SK-N-SH treated with all-trans-retinoic acid at 6 μM for 48 hours (cell line): ENCODE results near the gene MEA1.

ENCODE experiments used
- ATAC-seq: fragments of 200-7000 bp; cut with Tn5 transposase; 3 replicates; pipeline ENCODE4 v1.9.1; 2020; ENCODE audit warnings: mild to moderate bottlenecking, moderate library complexity
- BACH2 ChIP-seq: fragments of 250-450 bp; sonication (Bioruptor Pico); IDR thresholded peaks from 2 replicates; pipeline ENCODE4 v1.9.0; 2021; ENCODE audit warnings: mild to moderate bottlenecking, borderline replicate concordance
- CREB5 ChIP-seq: fragments of 250-450 bp; sonication (Bioruptor Pico); IDR thresholded peaks from 2 replicates; pipeline ENCODE4 v1.5.1; 2020; ENCODE audit warnings: low read depth, mild to moderate bottlenecking, moderate library complexity
- CSDC2 ChIP-seq: fragments of 250-450 bp; sonication (Bioruptor Pico); IDR thresholded peaks from 2 replicates; pipeline ENCODE4 v1.5.0; 2020; ENCODE audit warnings: mild to moderate bottlenecking, moderate library complexity
- ISL1 ChIP-seq: fragments of 250-450 bp; sonication (Bioruptor Pico); IDR thresholded peaks from 2 replicates; pipeline ENCODE4 v2.1.2; 2022; ENCODE audit warnings: mild to moderate bottlenecking, moderate library complexity
- OSR1 ChIP-seq: fragments of 250-450 bp; sonication (Bioruptor Pico); IDR thresholded peaks from 2 replicates; pipeline ENCODE4 v1.8.0; 2022; ENCODE audit warnings: moderate library complexity, mild to moderate bottlenecking, inconsistent platforms
- PPARA ChIP-seq: fragments of 250-450 bp; sonication (Bioruptor Pico); IDR thresholded peaks from 2 replicates; pipeline ENCODE4 v1.5.0; 2020; ENCODE audit warnings: mild to moderate bottlenecking, borderline replicate concordance
- RARB ChIP-seq: fragments of 250-450 bp; sonication (Bioruptor Pico); IDR thresholded peaks from 2 replicates; pipeline ENCODE4 v1.8.0; 2021; ENCODE audit warnings: mild to moderate bottlenecking, moderate library complexity
- SNAI2 ChIP-seq: fragments of 250-450 bp; sonication (Bioruptor Pico); IDR thresholded peaks from 2 replicates; pipeline ENCODE4 v1.5.0; 2020; ENCODE audit warnings: mild to moderate bottlenecking, moderate library complexity
- TCF4 ChIP-seq: fragments of 250-450 bp; sonication (Bioruptor Pico); IDR thresholded peaks from 2 replicates; pipeline ENCODE4 v1.8.0; 2021; ENCODE audit warnings: mild to moderate bottlenecking, moderate library complexity, borderline replicate concordance
- TOX ChIP-seq: fragments of 250-450 bp; sonication (Bioruptor Pico); IDR thresholded peaks from 2 replicates; pipeline ENCODE4 v1.8.0; 2021; ENCODE audit warnings: mild to moderate bottlenecking, moderate library complexity, borderline replicate concordance
- TSHZ2 ChIP-seq: fragments of 250-450 bp; sonication (Bioruptor Pico); IDR thresholded peaks from 2 replicates; pipeline ENCODE4 v1.5.0; 2020; ENCODE audit warnings: mild to moderate bottlenecking, moderate library complexity
- ZC3H10 ChIP-seq: fragments of 250-450 bp; sonication (Bioruptor Pico); IDR thresholded peaks from 2 replicates; pipeline ENCODE4 v1.5.1; 2021; ENCODE audit warnings: mild to moderate bottlenecking, moderate library complexity
- ZFP3 ChIP-seq: fragments of 250-450 bp; sonication (Bioruptor Pico); IDR thresholded peaks from 2 replicates; pipeline ENCODE4 v1.5.0; 2020; ENCODE audit warnings: mild to moderate bottlenecking, moderate library complexity
- ZFP30 ChIP-seq: fragments of 450-650 bp; formaldehyde crosslinking; IDR thresholded peaks from 2 replicates; pipeline ENCODE4 v1.5.0; 2022; ENCODE audit warnings: mild to moderate bottlenecking, moderate library complexity
- ZNF565 ChIP-seq: fragments of 450-650 bp; formaldehyde crosslinking; conservative IDR thresholded peaks from 2 replicates; pipeline ENCODE4 v1.5.0; 2020; ENCODE audit warnings: low read depth, mild to moderate bottlenecking, moderate library complexity
- ZNF8 ChIP-seq: fragments of 450-650 bp; formaldehyde crosslinking; IDR thresholded peaks from 2 replicates; pipeline ENCODE4 v1.5.0; 2020; ENCODE audit warnings: mild to moderate bottlenecking, moderate library complexity
- TF ChIP-seq, protein P1 (sequence below): fragments of 250-450 bp; sonication (Bioruptor Pico); IDR thresholded peaks from 2 replicates; pipeline ENCODE4 v1.5.1; 2021; ENCODE audit warnings: mild to moderate bottlenecking, moderate library complexity
- TF ChIP-seq, protein P2 (sequence below): fragments of 250-450 bp; sonication (Bioruptor Pico); IDR thresholded peaks from 2 replicates; pipeline ENCODE4 v1.8.0; 2020; ENCODE audit warnings: mild to moderate bottlenecking, moderate library complexity, borderline replicate concordance
- TF ChIP-seq, protein P3 (sequence below): fragments of 250-450 bp; sonication (Bioruptor Pico); IDR thresholded peaks from 2 replicates; pipeline ENCODE4 v1.8.0; 2021; ENCODE audit warnings: low read depth, mild to moderate bottlenecking, moderate library complexity, borderline replicate concordance

The MEA1 gene

DNA sequence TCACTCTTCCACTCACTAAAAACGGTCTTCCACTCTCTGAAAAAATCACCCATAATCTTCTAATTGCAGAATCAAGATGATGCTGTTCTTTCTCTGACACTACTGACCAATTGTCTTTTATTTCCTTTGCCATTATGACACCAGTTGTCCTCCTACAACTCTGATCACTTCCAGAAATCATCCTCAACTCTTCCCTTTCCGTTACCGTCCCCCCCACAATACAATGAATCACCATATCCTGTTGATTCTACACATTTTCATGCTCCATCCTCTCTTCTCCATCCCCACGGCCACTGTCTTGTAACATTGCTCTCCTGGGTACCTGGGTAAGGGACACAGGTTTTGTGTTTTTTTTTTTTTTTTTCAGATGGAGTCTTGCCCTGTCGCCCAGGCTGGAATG lies 31.9 kb downstream of the MEA1 start:
- TF ChIP-seq OSR1 (CRISPR knock-in tag) (no peak), SNAI2 (CRISPR knock-in tag) (no peak), ZC3H10 (no peak), TOX (no peak), ZNF8 (no peak), ZFP3 (CRISPR knock-in tag) (no peak)
- no peak for ATAC-seq

DNA sequence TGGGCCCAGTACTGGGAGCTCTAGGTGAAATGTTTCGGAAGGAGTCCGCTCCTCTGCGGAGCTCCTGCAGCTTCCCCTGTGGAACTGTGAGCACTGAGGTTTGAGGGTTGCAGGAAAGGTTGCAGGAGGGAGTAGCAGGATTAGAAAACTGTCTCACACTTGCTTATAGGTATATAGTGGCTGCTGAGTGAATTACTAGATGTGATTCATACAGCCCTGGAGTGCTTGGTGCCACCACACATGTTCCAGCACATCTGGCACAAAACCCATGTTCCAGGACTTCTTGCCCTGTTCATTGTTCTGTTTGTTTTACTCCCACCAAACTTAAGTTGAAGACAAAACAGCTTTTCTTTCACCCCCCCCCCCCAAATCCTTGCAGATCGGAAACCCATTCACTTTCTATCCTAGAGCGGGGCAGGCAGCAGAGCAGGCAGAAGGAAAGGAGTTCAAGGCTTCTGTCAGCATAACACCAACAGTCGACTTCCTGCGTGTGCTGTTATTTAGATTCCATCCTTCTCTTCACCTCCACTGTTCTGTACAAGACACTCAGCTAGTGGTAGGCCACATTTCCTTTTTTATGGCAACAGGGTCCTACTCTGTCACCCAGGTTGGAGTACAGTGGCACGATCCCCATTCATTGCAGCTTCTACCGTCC lies 34.1 kb downstream of the MEA1 start:
- TF ChIP-seq OSR1 (CRISPR knock-in tag): no peak
- TF ChIP-seq, all 23 proteins: peak for 0
- ATAC-seq: peak; percentile 6

DNA sequence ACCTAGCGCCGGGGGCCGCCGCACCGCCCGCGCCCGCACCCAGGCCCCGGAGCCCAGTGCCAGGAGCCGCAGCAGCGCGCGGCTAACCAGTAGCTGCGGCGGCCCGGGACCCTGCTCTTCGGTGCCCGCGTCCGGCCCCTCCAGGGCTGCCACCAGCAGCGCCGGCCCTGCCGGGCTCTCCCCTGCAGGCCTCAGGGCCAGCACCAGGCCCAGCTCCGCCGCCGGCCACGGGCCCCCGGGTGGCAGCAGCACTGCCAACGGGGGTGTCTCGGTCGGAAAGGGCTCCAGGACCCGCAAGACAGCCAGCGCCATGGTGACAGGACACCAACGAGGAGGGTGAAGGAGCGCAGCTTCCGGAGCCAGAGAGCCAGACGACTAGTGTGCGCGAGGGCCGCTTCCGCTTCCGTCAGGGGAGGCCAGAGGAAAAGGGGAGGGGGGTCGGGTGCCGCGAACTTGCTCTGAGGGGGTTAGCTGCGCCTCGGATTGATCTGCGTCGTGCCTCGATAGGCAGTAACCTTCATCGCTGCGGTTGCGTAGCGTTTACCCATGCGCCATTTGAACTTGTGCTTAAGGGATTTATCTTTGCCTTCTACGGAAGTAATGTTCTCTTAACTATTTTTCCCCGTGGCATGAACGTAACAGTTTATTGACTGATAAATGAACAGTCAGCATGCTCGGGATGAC lies 34.8 kb downstream of the MEA1 start, which contains the start of gene PEX6:
PEX6 (minus strand) TSS at position 343 of the 684 bp plus-strand sequence; CDS start at position 312, 31 bp downstream.
- no peak for TF ChIP-seq BACH2 (CRISPR knock-in tag)
- peak; percentile 35; the same call in 1 of the 2 replicates for TF ChIP-seq ZFP3 (CRISPR knock-in tag)
- peak; percentile 87 for ATAC-seq

GRCh38 chr6:42978487-42978838 lies 35.3 kb downstream of the MEA1 start:
- ATAC-seq: peak; percentile 56
- TF ChIP-seq, protein P1, sequence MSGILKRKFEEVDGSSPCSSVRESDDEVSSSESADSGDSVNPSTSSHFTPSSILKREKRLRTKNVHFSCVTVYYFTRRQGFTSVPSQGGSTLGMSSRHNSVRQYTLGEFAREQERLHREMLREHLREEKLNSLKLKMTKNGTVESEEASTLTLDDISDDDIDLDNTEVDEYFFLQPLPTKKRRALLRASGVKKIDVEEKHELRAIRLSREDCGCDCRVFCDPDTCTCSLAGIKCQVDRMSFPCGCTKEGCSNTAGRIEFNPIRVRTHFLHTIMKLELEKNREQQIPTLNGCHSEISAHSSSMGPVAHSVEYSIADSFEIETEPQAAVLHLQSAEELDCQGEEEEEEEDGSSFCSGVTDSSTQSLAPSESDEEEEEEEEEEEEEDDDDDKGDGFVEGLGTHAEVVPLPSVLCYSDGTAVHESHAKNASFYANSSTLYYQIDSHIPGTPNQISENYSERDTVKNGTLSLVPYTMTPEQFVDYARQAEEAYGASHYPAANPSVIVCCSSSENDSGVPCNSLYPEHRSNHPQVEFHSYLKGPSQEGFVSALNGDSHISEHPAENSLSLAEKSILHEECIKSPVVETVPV (CRISPR knock-in tag): no peak
- TF ChIP-seq RARB (CRISPR knock-in tag) (no peak), ISL1 (CRISPR knock-in tag) (no peak), TOX (no peak), ZFP30 (CRISPR knock-in tag) (no peak), ZC3H10 (no peak), OSR1 (CRISPR knock-in tag) (no peak), ZNF565 (no peak), BACH2 (CRISPR knock-in tag) (no peak), ZNF8 (no peak)
- TF ChIP-seq, protein P2, sequence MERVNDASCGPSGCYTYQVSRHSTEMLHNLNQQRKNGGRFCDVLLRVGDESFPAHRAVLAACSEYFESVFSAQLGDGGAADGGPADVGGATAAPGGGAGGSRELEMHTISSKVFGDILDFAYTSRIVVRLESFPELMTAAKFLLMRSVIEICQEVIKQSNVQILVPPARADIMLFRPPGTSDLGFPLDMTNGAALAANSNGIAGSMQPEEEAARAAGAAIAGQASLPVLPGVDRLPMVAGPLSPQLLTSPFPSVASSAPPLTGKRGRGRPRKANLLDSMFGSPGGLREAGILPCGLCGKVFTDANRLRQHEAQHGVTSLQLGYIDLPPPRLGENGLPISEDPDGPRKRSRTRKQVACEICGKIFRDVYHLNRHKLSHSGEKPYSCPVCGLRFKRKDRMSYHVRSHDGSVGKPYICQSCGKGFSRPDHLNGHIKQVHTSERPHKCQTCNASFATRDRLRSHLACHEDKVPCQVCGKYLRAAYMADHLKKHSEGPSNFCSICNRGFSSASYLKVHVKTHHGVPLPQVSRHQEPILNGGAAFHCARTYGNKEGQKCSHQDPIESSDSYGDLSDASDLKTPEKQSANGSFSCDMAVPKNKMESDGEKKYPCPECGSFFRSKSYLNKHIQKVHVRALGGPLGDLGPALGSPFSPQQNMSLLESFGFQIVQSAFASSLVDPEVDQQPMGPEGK: no peak

- no peak for ATAC-seq
- TF ChIP-seq OSR1 (CRISPR knock-in tag) (no peak), TSHZ2 (CRISPR knock-in tag) (no peak), ZC3H10 (no peak), BACH2 (CRISPR knock-in tag) (no peak), ZFP3 (CRISPR knock-in tag) (no peak), CSDC2 (CRISPR knock-in tag) (no peak), CREB5 (no peak), PPARA (no peak), TOX (no peak), SNAI2 (CRISPR knock-in tag) (no peak), TCF4 (CRISPR knock-in tag) (no peak), ZFP30 (CRISPR knock-in tag) (no peak), ISL1 (CRISPR knock-in tag) (no peak)
- TF ChIP-seq, protein P3, sequence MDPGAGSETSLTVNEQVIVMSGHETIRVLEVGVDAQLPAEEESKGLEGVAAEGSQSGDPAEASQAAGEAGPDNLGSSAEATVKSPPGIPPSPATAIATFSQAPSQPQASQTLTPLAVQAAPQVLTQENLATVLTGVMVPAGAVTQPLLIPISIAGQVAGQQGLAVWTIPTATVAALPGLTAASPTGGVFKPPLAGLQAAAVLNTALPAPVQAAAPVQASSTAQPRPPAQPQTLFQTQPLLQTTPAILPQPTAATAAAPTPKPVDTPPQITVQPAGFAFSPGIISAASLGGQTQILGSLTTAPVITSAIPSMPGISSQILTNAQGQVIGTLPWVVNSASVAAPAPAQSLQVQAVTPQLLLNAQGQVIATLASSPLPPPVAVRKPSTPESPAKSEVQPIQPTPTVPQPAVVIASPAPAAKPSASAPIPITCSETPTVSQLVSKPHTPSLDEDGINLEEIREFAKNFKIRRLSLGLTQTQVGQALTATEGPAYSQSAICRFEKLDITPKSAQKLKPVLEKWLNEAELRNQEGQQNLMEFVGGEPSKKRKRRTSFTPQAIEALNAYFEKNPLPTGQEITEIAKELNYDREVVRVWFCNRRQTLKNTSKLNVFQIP (CRISPR knock-in tag): no peak
Measured at GRCh38 chr6:42974919-42975505, 38.7 kb downstream of the MEA1 start.
